ENCODE data around the gene OR1J1.

The OR1J1 gene, protein sequence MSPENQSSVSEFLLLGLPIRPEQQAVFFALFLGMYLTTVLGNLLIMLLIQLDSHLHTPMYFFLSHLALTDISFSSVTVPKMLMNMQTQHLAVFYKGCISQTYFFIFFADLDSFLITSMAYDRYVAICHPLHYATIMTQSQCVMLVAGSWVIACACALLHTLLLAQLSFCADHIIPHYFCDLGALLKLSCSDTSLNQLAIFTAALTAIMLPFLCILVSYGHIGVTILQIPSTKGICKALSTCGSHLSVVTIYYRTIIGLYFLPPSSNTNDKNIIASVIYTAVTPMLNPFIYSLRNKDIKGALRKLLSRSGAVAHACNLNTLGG

DNA sequence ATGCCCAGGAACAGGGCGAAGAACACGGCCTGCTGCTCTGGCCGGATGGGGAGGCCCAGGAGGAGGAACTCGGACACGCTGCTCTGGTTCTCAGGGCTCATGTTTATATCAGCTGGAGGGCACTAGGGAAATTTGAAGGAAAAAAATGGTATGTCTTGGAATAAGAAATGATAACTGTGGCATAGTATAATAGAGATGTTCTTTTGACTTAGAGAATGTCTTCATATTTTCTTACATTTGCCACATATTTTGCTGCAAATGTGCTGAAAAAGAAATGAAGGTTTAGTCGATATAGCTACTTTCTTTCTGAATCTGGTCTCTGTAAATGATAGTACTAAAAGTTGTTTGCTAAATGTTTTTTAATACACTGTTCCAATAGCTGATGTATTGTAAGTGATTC lies at the start of gene OR1J1:
Gene OR1J1, minus strand, starts transcription at position 101 of the 400 bp plus-strand sequence. Its CDS starts 0 bp downstream, at position 101.
- Histone ChIP-seq H3K9me3 (ENCODE audit: control insufficient read depth, insufficient read depth, low read length) (no peaks in the 10 kb centered on the region), H3K36me3 (ENCODE audit: insufficient read depth, low read length) (no peaks in the 10 kb centered on the region), H3K4me1 (ENCODE audit: insufficient read depth, low read length) (no peaks in the 10 kb centered on the region), H3K9ac (ENCODE audit: low read depth, low read length) (no peak within 1 kb of the TSS)

DNA sequence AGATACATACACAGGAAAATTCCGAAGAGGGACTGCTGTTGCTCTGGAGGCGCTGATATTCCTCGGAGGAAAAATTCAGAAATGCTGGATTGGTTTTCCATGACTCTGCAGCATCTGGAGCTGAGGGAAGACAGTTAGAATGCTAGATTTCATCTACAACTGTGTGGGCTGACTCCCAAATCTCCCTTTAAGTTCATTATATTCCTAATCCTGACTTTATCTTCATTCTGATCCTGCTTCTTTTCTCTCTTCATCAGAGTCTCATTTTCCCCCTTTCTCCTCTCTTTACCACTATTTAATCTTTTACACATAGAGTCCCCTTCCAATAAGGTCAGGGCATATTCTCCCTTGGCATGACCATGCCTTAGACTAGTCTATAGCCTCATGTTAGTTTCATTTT lies 49.5 kb upstream of the OR1J1 start, which contains the start of gene OR1N1:
Gene OR1N1, minus strand, starts transcription at position 101 of the 400 bp plus-strand sequence. Its CDS starts 0 bp downstream, at position 101.
- no peaks in the 10 kb centered on the region for H3K9me3 ChIP-seq (ENCODE audit: control insufficient read depth, insufficient read depth, low read length)
- H3K36me3 ChIP-seq (ENCODE audit: insufficient read depth, low read length), result no peaks in the 10 kb centered on the region
- no peaks in the 10 kb centered on the region for H3K4me1 ChIP-seq (ENCODE audit: insufficient read depth, low read length)
- H3K9ac ChIP-seq (ENCODE audit: low read depth, low read length), result no peak within 1 kb of the TSS

DNA sequence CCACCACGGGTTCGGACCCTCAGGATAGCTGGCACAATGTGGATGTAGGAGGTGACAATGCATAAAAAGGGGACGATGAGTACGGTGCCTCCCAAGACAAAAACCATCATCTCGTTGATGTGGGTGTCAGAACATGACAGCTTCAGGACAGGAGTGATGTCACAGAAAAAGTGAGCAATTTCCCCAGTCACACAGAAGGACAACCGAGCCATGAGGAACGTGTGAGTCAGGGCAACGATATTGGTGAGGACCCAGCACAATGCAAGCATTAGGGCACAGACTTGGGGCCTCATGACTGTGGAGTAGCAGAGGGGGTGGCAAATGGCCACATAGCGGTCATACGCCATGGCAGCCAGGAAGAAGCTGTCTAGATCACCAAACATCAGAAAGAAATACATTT lies 48.9 kb upstream of the OR1J1 start:
- Histone ChIP-seq H3K36me3 (ENCODE audit: insufficient read depth, low read length) (no peaks in the 10 kb centered on the region), H3K9me3 (ENCODE audit: control insufficient read depth, insufficient read depth, low read length) (no peaks in the 10 kb centered on the region), H3K9ac (ENCODE audit: low read depth, low read length) (no peak overlapping the region), H3K4me1 (ENCODE audit: insufficient read depth, low read length) (no peaks in the 10 kb centered on the region)

DNA sequence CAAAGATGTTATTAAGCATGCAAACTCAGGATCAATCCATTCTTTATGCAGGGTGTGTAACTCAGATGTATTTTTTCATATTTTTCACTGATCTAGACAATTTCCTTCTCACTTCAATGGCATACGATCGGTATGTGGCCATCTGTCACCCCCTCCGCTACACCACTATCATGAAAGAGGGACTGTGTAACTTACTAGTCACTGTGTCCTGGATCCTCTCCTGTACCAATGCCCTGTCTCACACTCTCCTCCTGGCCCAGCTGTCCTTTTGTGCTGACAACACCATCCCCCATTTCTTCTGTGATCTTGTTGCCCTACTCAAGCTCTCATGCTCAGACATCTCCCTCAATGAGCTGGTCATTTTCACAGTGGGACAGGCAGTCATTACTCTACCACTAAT lies 41.6 kb upstream of the OR1J1 start:
- H3K36me3 ChIP-seq (ENCODE audit: insufficient read depth, low read length), result no peaks in the 10 kb centered on the region
- H3K9ac ChIP-seq (ENCODE audit: low read depth, low read length), result no peak overlapping the region
- H3K4me1 ChIP-seq (ENCODE audit: insufficient read depth, low read length), result no peaks in the 10 kb centered on the region
- no peaks in the 10 kb centered on the region for H3K9me3 ChIP-seq (ENCODE audit: control insufficient read depth, insufficient read depth, low read length)

DNA sequence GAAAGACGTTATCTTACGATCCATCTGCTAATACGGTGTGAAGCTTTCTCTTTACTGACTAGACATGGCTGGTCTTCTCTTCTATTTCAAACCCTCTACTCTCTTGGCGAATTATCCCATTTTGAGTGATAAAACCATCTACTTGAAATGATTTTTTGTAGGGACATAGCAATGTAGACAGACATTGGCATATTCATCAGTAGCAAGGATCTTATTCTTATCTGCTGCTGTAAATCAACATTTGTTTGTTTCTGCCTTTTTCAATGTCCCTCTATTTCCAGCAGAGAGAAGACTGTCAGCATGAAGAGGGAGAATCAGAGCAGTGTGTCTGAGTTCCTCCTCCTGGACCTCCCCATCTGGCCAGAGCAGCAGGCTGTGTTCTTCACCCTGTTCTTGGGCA lies 41.1 kb upstream of the OR1J1 start, which contains the start of gene OR1J4:
Gene OR1J4, plus strand, starts transcription at position 301 of the 400 bp plus-strand sequence. Its CDS starts 0 bp downstream, at position 301.
- no peaks in the 10 kb centered on the region for H3K4me1 ChIP-seq (ENCODE audit: insufficient read depth, low read length)
- no peaks in the 10 kb centered on the region for H3K9me3 ChIP-seq (ENCODE audit: control insufficient read depth, insufficient read depth, low read length)
- no peaks in the 10 kb centered on the region for H3K36me3 ChIP-seq (ENCODE audit: insufficient read depth, low read length)
- H3K9ac ChIP-seq (ENCODE audit: low read depth, low read length), result no peak within 1 kb of the TSS

DNA sequence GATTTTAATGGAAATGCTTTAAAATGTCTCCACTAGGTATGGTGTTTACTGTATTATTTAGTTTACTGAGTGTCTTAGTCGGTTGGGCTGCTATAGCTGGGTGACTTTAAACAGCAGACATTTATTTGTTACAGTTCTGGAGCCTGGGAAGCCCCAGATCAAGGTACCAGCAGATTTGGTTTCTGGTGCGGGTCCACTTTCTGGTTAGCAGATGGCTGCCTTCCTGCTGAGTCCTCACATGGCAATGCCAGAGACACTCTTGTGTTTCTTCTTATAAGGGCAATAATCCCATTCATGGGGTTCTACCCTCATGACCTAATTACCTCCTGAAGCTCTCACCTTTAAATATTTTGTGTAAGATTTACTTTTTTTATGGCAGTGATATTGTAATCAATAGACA lies 40.5 kb upstream of the OR1J1 start:
- H3K36me3 ChIP-seq (ENCODE audit: insufficient read depth, low read length), result no peaks in the 10 kb centered on the region
- H3K9ac ChIP-seq (ENCODE audit: low read depth, low read length), result no peak overlapping the region
- H3K4me1 ChIP-seq (ENCODE audit: insufficient read depth, low read length), result no peaks in the 10 kb centered on the region
- no peaks in the 10 kb centered on the region for H3K9me3 ChIP-seq (ENCODE audit: control insufficient read depth, insufficient read depth, low read length)

DNA sequence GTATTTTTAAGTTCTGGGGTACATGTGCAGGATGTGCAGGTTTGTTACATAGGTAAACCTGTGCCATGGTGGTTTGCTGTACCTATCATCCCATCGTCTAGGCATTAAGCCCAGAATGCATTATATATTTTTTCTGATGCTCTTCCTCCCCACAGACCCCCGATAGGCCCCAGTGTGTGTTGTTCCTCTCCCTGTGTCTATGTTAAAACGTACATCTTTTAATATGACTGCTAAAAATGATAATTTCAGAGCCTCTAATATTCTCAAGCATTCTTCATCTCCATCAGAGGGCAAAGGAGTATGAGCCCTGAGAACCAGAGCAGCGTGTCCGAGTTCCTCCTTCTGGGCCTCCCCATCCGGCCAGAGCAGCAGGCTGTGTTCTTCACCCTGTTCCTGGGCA lies 32.8 kb upstream of the OR1J1 start, which contains the start of gene OR1J2:
Gene OR1J2, plus strand, starts transcription at position 301 of the 400 bp plus-strand sequence. Its CDS starts 0 bp downstream, at position 301.
- H3K9ac ChIP-seq (ENCODE audit: low read depth, low read length), result no peak within 1 kb of the TSS
- H3K36me3 ChIP-seq (ENCODE audit: insufficient read depth, low read length), result no peaks in the 10 kb centered on the region
- H3K4me1 ChIP-seq (ENCODE audit: insufficient read depth, low read length), result no peaks in the 10 kb centered on the region
- no peaks in the 10 kb centered on the region for H3K9me3 ChIP-seq (ENCODE audit: control insufficient read depth, insufficient read depth, low read length)

DNA sequence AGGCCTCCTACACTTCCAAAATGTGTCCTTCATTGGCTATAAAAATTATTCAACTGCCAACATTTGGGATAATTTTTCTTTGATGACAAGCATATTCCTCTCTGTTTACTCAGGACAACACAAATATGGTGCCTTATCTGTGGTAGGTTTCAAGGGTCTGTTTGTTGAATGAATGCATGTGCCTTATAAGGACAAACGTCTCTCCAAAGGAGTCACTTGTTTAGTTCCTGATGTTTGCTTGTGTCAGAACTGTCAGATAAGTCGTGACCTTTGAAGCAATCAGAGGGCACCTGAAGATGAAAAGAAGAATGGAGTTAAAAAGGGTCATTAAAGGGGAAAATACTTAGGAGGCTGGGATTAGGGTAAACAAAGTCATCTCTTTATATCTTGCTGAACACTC lies 29.2 kb upstream of the OR1J1 start:
- no peaks in the 10 kb centered on the region for H3K4me1 ChIP-seq (ENCODE audit: insufficient read depth, low read length)
- no peaks in the 10 kb centered on the region for H3K36me3 ChIP-seq (ENCODE audit: insufficient read depth, low read length)
- no peak overlapping the region for H3K9ac ChIP-seq (ENCODE audit: low read depth, low read length)
- no peaks in the 10 kb centered on the region for H3K9me3 ChIP-seq (ENCODE audit: control insufficient read depth, insufficient read depth, low read length)

DNA sequence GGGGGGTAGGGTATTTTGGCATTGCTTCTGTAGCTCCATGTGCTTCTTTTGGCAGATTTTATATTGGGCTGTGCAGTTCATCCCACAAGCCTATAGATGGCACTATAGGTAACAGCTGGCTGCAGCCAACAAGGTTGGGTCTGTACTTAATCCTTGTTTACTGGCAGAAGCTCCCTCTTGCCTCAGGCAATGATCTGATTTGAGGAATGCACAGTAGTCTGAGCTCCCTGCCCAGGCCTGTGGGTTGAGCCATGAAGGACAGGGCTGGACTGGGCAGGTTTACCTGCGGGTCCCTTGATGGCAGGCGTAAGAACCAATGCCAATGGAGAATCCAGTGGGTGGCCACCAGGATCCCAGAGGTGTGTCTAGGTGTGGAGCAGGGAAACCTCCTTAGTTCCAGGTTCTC lies 21.2 kb upstream of the OR1J1 start:
- H3K9me3 ChIP-seq (ENCODE audit: control insufficient read depth, insufficient read depth, low read length), result no peaks in the 10 kb centered on the region; the same call in 1 of the 2 replicates
- no peaks in the 10 kb centered on the region for H3K36me3 ChIP-seq (ENCODE audit: insufficient read depth, low read length)
- H3K4me1 ChIP-seq (ENCODE audit: insufficient read depth, low read length), result no peaks in the 10 kb centered on the region; the same call in 1 of the 2 replicates
- H3K9ac ChIP-seq (ENCODE audit: low read depth, low read length), result no peak overlapping the region

DNA sequence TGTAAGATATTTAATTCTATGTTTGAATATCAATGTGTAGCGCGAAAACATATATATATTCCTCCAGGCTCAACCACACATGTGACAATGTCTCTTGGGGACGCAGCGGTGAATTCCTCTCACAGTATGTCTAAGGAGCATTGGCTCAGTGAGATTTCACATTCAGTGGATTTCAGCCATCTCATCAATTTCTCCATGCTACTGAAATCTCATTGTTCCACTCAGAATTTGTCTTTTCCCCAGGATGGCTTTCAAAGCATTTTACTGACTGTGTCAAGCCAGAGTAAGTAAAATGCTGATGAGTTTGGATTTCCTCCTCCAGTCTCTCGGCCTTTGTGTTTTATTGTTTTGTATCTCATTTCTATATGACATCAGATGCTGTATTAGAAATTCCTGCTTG lies 1.3 kb upstream of the OR1J1 start:
- Histone ChIP-seq H3K4me1 (ENCODE audit: insufficient read depth, low read length) (no peaks in the 10 kb centered on the region), H3K9me3 (ENCODE audit: control insufficient read depth, insufficient read depth, low read length) (no peaks in the 10 kb centered on the region)

DNA sequence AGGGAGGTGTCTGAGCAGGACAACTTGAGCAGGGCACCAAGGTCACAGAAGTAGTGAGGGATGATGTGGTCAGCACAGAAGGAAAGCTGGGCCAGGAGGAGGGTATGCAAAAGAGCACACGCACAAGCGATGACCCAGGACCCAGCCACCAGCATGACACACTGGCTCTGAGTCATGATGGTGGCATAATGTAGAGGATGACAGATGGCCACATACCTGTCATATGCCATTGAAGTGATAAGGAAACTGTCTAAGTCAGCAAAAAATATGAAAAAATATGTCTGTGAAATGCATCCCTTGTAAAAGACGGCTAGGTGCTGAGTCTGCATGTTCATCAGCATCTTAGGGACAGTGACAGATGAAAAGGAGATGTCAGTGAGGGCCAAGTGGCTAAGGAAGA lies 380 bp downstream of the OR1J1 start:
- Histone ChIP-seq H3K9ac (ENCODE audit: low read depth, low read length) (no peak overlapping the region), H3K36me3 (ENCODE audit: insufficient read depth, low read length) (no peaks in the 10 kb centered on the region), H3K9me3 (ENCODE audit: control insufficient read depth, insufficient read depth, low read length) (no peaks in the 10 kb centered on the region), H3K4me1 (ENCODE audit: insufficient read depth, low read length) (no peaks in the 10 kb centered on the region)

More for the DNA sequence above, 1.3 kb upstream of the OR1J1 start:
- Histone ChIP-seq H3K36me3 (ENCODE audit: insufficient read depth, low read length) (no peaks in the 10 kb centered on the region), H3K9ac (ENCODE audit: low read depth, low read length) (no peak overlapping the region)

DNA sequence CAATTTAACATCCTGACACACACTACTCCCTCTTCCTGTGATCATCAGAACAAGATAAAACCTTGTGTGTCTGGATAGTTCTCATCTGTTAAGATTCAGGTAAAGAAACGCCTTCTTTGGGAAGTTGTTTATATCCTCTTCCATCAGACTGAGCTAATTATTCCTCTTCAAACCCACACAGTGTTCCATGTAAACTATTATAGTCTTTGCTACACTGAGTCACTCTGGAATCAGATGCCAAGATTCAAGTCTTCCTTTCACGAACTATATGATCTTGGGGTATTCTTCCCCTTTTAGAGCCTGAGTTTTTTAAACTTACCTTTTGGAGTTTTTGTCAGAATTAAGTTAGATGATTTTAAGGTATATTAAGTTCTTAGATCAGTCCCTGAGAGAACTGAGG lies 2.0 kb downstream of the OR1J1 start:
- Histone ChIP-seq H3K9ac (ENCODE audit: low read depth, low read length) (no peak overlapping the region), H3K4me1 (ENCODE audit: insufficient read depth, low read length) (no peaks in the 10 kb centered on the region), H3K36me3 (ENCODE audit: insufficient read depth, low read length) (no peaks in the 10 kb centered on the region), H3K9me3 (ENCODE audit: control insufficient read depth, insufficient read depth, low read length) (no peaks in the 10 kb centered on the region)

DNA sequence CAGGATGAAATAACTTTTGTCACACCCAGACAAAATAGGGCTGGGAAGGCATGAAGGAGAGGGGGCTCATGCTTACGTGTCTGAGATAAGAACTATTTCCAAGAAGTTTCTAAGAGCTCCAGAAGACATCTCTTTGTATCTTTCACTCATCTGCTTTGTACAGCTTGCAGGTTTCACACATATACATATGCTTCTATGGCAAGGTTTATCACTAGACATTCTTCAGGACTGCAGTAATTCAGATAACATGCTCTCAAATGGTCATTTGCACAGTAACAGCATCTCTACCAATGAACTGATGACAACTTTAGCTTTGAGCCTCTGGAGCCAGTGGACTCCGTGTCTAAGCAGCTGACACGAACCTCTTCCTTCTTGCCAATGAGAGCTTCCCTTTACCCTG lies 3.2 kb downstream of the OR1J1 start:
- Histone ChIP-seq H3K36me3 (ENCODE audit: insufficient read depth, low read length) (no peaks in the 10 kb centered on the region), H3K4me1 (ENCODE audit: insufficient read depth, low read length) (no peaks in the 10 kb centered on the region), H3K9me3 (ENCODE audit: control insufficient read depth, insufficient read depth, low read length) (no peaks in the 10 kb centered on the region), H3K9ac (ENCODE audit: low read depth, low read length) (no peak overlapping the region)

DNA sequence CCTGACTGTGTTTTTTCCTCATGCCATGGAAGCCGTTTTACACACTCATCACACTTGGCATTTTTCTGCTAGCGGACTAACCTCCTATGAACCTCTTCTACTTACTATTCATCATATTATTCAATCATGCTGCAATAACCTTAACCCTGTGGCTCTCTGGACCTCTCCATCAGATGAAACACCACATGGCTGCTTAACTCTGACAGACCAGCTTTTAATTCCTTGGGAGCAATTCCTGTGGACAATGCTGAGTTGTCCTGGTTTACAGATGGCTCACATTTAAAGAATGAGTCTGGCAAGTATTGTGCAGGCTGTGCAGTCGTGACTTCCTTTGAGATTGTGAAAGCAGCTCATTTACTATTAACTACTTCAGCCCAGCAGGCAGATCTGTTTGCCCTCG lies 9.0 kb downstream of the OR1J1 start:
- Histone ChIP-seq H3K4me1 (ENCODE audit: insufficient read depth, low read length) (0 out of 2 replicates have a peak, but pooled peaks cover 3% of the 10 kb centered on the region), H3K36me3 (ENCODE audit: insufficient read depth, low read length) (no peaks in the 10 kb centered on the region), H3K9me3 (ENCODE audit: control insufficient read depth, insufficient read depth, low read length) (no peaks in the 10 kb centered on the region), H3K9ac (ENCODE audit: low read depth, low read length) (no peak overlapping the region)

DNA sequence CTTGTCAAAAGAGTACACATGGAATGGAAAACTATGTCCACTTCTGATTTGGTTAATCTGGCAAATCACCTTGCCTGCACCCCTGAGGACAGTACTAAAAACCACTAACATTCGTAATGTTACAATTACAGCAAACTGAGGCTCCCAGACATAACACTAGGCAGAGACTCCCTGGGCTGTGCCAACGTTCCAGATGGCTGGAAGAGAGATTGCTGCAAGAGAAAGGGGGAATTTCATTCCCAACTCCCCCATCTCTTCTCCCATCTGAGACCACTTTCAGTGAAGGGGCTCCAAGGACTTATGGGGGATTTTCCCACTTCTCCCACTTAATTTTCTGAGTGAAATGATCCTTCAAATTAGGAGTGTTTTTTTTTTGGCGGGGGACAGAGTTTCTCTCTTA lies 11.3 kb downstream of the OR1J1 start:
- H3K9ac ChIP-seq (ENCODE audit: low read depth, low read length), result no peak overlapping the region
- no peaks in the 10 kb centered on the region for H3K36me3 ChIP-seq (ENCODE audit: insufficient read depth, low read length)
- H3K9me3 ChIP-seq (ENCODE audit: control insufficient read depth, insufficient read depth, low read length), result no peaks in the 10 kb centered on the region

More for the DNA sequence above, 11.3 kb downstream of the OR1J1 start:
- 0 out of 2 replicates have a peak, but pooled peaks cover 3% of the 10 kb centered on the region for H3K4me1 ChIP-seq (ENCODE audit: insufficient read depth, low read length)
